Esophagus muscularis mucosa (tissue), 4 donors: ENCODE data around the gene MAEA. TPM values are rescaled to one million over a fixed set of nuclear protein-coding genes. Genes with fewer than 3 reads are reported as not detected.

Experiments
- DNase-seq: peaks from one replicate; pipeline ENCODE4 v3.0.0-alpha.2; 2017; ENCODE audit errors: extremely low spot score
- H3K27ac ChIP-seq, 4 donors: fragments of 200-600 bp; sonication (generic); replicated peaks in 1 of 4; 1 replicate in 3 of 4; 2 replicates in 1 of 4; pipeline ENCODE4 v1.5.1; 2016 to 2019; ENCODE audit warnings: mild to moderate bottlenecking in 1 of 4
- H3K27me3 ChIP-seq, 4 donors: fragments of 200-600 bp; sonication (generic); one replicate each; pipeline versions ENCODE4 v1.5.1 to v1.6.0; 2016 to 2019
- H3K36me3 ChIP-seq, 4 donors: fragments of 200-600 bp; sonication (generic); one replicate each; pipeline ENCODE4 v1.5.1; 2016 to 2019
- H3K4me1 ChIP-seq, 4 donors: fragments of 200-600 bp; sonication (generic); one replicate each; pipeline ENCODE4 v1.5.1; 2016 to 2019
- H3K4me3 ChIP-seq, 4 donors: fragments of 200-600 bp; sonication (generic); 1 replicate in 2 of 4; 2 replicates in 2 of 4; pipeline ENCODE4 v1.5.1; 2016 to 2019; ENCODE audit warnings: mild to moderate bottlenecking in 4 of 4, moderate library complexity in 1 of 4
- H3K9me3 ChIP-seq, 4 donors: fragments of 200-600 bp; sonication (generic); 1 replicate in 3 of 4; 2 replicates in 1 of 4; pipeline ENCODE4 v1.5.1; 2016 to 2019
- CTCF ChIP-seq, 3 experiments: fragments of 200-600 bp in 2 of 3; fragments of 450-650 bp in 1 of 3; sonication (generic) in 2 of 3; IDR thresholded peaks; one replicate each; pipeline ENCODE4 v1.5.1; 2017 to 2019; ENCODE audit warnings: antibody characterized with exemption in 3 of 3, mild to moderate bottlenecking in 2 of 3, moderate library complexity in 1 of 3
- EP300 ChIP-seq: sonication (generic); formaldehyde crosslinking; IDR thresholded peaks from one replicate; pipeline ENCODE4 v1.6.1; 2017; ENCODE audit warnings: antibody characterized with exemption
- POLR2A ChIP-seq: fragments of 450-650 bp; IDR thresholded peaks from one replicate; pipeline ENCODE4 v1.6.1; 2017; ENCODE audit warnings: antibody characterized with exemption, moderate library complexity, mild to moderate bottlenecking, low read depth
- POLR2AphosphoS5 ChIP-seq, 2 donors: sonication (generic); formaldehyde crosslinking; IDR thresholded peaks; one replicate each; pipeline ENCODE4 v1.6.1; 2017; ENCODE audit warnings: antibody characterized with exemption in 2 of 2
- WGBS: methylation state at CpG from one replicate; pipeline ENCODE4 v1.1.5; 2018; 5-methylcytosine and 5-hydroxymethylcytosine counted together
- intact Hi-C: fragments of 100-400 bp; cut with DNase I; formaldehyde crosslinking; loops from one replicate; pipeline ENCODE4 v1.15.1; 2023
- total RNA-seq, 4 donors: library from RNA; depleted of rRNA; stranded (reverse); fragments of >200 nt; gene quantifications; one replicate each; pipeline versions ENCODE4 v1.1.0 to v1.2.1, GENCODE V29; 2016

The MAEA gene
- total RNA-seq, 4 donors from 2014 or later = 54.5 to 63.1 (median 59.8) TPM

DNA sequence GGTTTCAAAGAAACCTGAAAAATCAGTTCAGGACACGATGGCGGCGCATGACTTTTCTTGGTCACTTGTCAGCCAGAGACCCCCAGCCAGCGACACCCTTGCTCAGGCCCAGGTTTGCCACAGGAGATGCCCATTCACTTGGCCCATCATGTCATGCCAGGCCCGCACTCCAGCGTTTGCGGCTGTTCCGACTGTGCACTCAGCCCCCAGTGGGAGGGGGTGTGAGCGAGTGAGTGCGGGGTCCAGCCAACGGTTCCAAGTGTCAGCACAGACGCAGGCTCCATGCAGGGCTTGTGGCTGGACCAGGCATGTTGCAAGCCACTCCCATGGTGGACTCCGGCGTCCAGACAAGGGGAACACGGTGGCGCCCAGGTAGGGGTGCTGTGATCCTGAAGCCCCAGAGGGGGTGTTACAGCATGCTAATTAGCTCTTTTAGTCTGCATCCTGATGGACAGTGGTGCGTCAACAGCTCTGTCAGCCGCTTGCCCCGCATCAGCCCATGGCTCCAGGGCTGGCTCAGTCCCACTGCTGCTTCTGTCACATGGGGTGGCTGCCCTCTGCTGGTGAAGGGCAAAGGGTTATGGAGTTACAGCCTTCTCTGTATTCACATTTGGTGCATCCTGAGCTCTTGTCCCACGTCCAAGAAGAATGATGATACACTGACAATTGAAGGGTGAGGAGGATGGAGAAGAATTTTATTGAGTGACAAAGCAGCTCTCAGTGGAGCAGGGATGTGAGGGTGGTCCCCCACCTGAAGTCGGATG is 3.7 kb upstream of the MAEA start:
- WGBS = 87% methylated on average over 11 of the region's 21 CpGs
- Histone ChIP-seq H3K27ac (no peak overlapping the region), H3K9me3 (no peaks in the 10 kb centered on the region), H3K27me3 (no peaks in the 10 kb centered on the region), H3K36me3 (no peaks in the 10 kb centered on the region), H3K4me1 (peaks cover 11 to 16% (median 15%) of the 10 kb centered on the region in 4 donors), H3K4me3 (no peak overlapping the region)
- no peak for DNase-seq
- intact Hi-C loops = no loop called here
- TF ChIP-seq POLR2AphosphoS5 (IDR thresholded peaks at IDR 0.05) (no peak), EP300 (no peak), POLR2A (no peak), CTCF (IDR thresholded peaks at IDR 0.05) (no peak)

DNA sequence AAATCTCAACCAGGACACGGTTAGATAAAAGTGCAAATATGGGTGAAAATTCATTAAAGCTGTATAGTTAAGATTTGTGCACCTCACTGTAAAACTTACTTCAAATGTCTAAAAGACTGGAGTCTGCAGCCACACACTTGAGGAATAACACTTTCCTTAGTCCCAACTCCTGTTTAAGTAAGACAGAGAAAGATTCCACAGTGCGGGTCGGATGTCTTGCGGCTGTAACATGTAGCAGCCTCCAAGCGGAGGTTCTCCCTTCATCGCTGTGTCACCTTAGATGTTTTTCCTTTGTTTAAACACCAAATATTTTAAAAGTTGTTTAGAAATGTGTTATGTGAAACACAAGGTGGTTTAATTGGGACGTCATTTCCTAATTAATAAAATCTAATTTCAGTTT is 905 bp upstream of the MAEA start:
- no peak for DNase-seq
- TF ChIP-seq CTCF (IDR thresholded peaks at IDR 0.05) (no peak), EP300 (no peak), POLR2A (no peak), POLR2AphosphoS5 (IDR thresholded peaks at IDR 0.05) (no peak)
- Histone ChIP-seq H3K4me3 (peak overlapping the region; percentile 84 to 99 (median 96)), H3K9me3 (no peaks in the 10 kb centered on the region), H3K27ac (peak overlapping the region; percentile 83 to 96 (median 92)), H3K4me1 (peaks cover 39 to 43% (median 42%) of the 10 kb centered on the region in 4 donors), H3K36me3 (no peaks in the 10 kb centered on the region), H3K27me3 (no peaks in the 10 kb centered on the region)
- intact Hi-C loops = loop anchor here (1.0 kb wide), 1 partner anchor 21 kb away; no protein-coding TSS in a partner anchor
- WGBS = 65% methylated on average over 7 of the region's 7 CpGs

GRCh38 chr4:1290165-1290977 is 680 bp downstream of the MAEA start:
- H3K27me3 ChIP-seq = no peaks in the 10 kb centered on the region
- TF ChIP-seq EP300 (no peak), CTCF (IDR thresholded peaks at IDR 0.05) (no peak), POLR2A (no peak), POLR2AphosphoS5 (IDR thresholded peaks at IDR 0.05) (no peak)
- no peaks in the 10 kb centered on the region for H3K9me3 ChIP-seq
- no peaks in the 10 kb centered on the region for H3K36me3 ChIP-seq
- no peak for DNase-seq
- H3K4me3 ChIP-seq = peak overlapping the region; percentile 84 to 99 (median 96)
- intact Hi-C loops = no loop called here
- peaks cover 54 to 59% (median 58%) of the 10 kb centered on the region in 4 donors for H3K4me1 ChIP-seq
- peak overlapping the region; percentile 83 to 96 (median 92) for H3K27ac ChIP-seq
- WGBS = 1% methylated on average over 19 of the region's 47 CpGs

- intact Hi-C loops = no loop called here
- no peak for DNase-seq
- Histone ChIP-seq H3K4me1 (peaks cover 55 to 62% (median 60%) of the 10 kb centered on the region in 4 donors), H3K36me3 (no peaks in the 10 kb centered on the region), H3K9me3 (no peaks in the 10 kb centered on the region), H3K27me3 (no peaks in the 10 kb centered on the region), H3K27ac (peak overlapping the region; percentile 83 to 96 (median 92)), H3K4me3 (peak overlapping the region; percentile 84 to 99 (median 96))
- WGBS = 57% methylated on average over 9 of the region's 9 CpGs
- TF ChIP-seq CTCF (IDR thresholded peaks at IDR 0.05) (no peak), POLR2A (no peak), POLR2AphosphoS5 (IDR thresholded peaks at IDR 0.05) (no peak), EP300 (no peak)
Observed at GRCh38 chr4:1291091-1291490, 1.4 kb downstream of the MAEA start.
